GM23338 (cell line): ENCODE measurements around the gene PTPRJ. TPM values are rescaled to one million over a fixed set of nuclear protein-coding genes. Genes with fewer than 3 reads are reported as not detected.
"Not testable (repeated sequence)": the region's sequence is repeated elsewhere in the genome, so short reads cannot be mapped to it uniquely, and the experiment has no call there.

Source experiments
- ATAC-seq: fragments of 200-7000 bp; cut with Tn5 transposase; 3 replicates; pipeline ENCODE4 v1.9.1; 2020
- DNase-seq: peaks from one replicate; pipeline ENCODE4 v3.0.0-alpha.2; 2015; ENCODE audit warnings: low spot score
- H2AFZ ChIP-seq: fragments of 200-600 bp; sonication (generic); 2 replicates; pipeline ENCODE4 v1.8.0; 2016; ENCODE audit warnings: antibody characterized with exemption, mild to moderate bottlenecking, moderate library complexity
- H3F3A ChIP-seq: fragments of 200-600 bp; sonication (generic); replicated peaks from 2 replicates; pipeline ENCODE4 v1.8.0; 2017; ENCODE audit warnings: antibody characterized with exemption, mixed run types, low read depth
- H3K27ac ChIP-seq: fragments of 200-600 bp; sonication (generic); 2 replicates; pipeline ENCODE4 v1.6.1; 2016; ENCODE audit warnings: low read depth
- H3K27me3 ChIP-seq: fragments of 200-600 bp; sonication (generic); 2 replicates; pipeline ENCODE4 v1.8.0; 2016; ENCODE audit warnings: mild to moderate bottlenecking, mixed run types, moderate library complexity; ENCODE audit not compliant: insufficient read depth
- H3K36me3 ChIP-seq: fragments of 200-600 bp; sonication (generic); 2 replicates; pipeline ENCODE4 v1.8.0; 2016; ENCODE audit warnings: mild to moderate bottlenecking; ENCODE audit not compliant: insufficient read depth
- H3K4me1 ChIP-seq: fragments of 200-600 bp; sonication (generic); 2 replicates; pipeline ENCODE4 v1.8.0; 2016; ENCODE audit warnings: mild to moderate bottlenecking, moderate library complexity; ENCODE audit not compliant: insufficient read depth
- H3K4me2 ChIP-seq: fragments of 200-600 bp; sonication (generic); 2 replicates; pipeline ENCODE4 v1.7.1; 2017; ENCODE audit warnings: mixed run types
- H3K4me3 ChIP-seq: fragments of 200-600 bp; sonication (generic); 2 replicates; pipeline ENCODE4 v1.6.1; 2016; ENCODE audit warnings: mixed run types
- H3K79me2 ChIP-seq: fragments of 200-600 bp; sonication (generic); replicated peaks from 2 replicates; pipeline ENCODE4 v1.8.0; 2017; ENCODE audit warnings: mild to moderate bottlenecking; ENCODE audit not compliant: insufficient read depth
- H3K9me2 ChIP-seq: fragments of 200-600 bp; sonication (generic); 2 replicates; pipeline ENCODE4 v1.8.0; 2017; ENCODE audit not compliant: insufficient read depth
- H4K20me1 ChIP-seq: fragments of 200-600 bp; sonication (generic); replicated peaks from 2 replicates; pipeline ENCODE4 v1.8.0; 2017; ENCODE audit warnings: mild to moderate bottlenecking; ENCODE audit not compliant: insufficient read depth
- H3K27ac Mint-ChIP-seq: 2 replicates; pipeline ENCODE4 v1.8.0; 2020; ENCODE audit warnings: inconsistent platforms, mild to moderate bottlenecking, moderate library complexity, mixed read lengths
- H3K27me3 Mint-ChIP-seq: 3 replicates; pipeline ENCODE4 v1.8.0; 2022; ENCODE audit warnings: low read depth, mild to moderate bottlenecking, moderate library complexity, mixed read lengths, inconsistent platforms; ENCODE audit not compliant: insufficient read depth, poor library complexity
- H3K36me3 Mint-ChIP-seq: 3 replicates; pipeline ENCODE4 v1.8.0; 2021; ENCODE audit warnings: low read depth, mild to moderate bottlenecking, inconsistent platforms, moderate library complexity, mixed read lengths
- H3K4me1 Mint-ChIP-seq: 3 replicates; pipeline ENCODE4 v1.8.0; 2020; ENCODE audit warnings: mild to moderate bottlenecking, inconsistent platforms, mixed read lengths
- H3K4me3 Mint-ChIP-seq: 3 replicates; pipeline ENCODE4 v1.8.0; 2021; ENCODE audit warnings: moderate library complexity, mild to moderate bottlenecking, inconsistent platforms, mixed read lengths
- H3K9me3 Mint-ChIP-seq: 3 replicates; pipeline ENCODE4 v1.8.0; 2020; ENCODE audit warnings: moderate library complexity, mild to moderate bottlenecking, inconsistent platforms, mixed read lengths
- CREB1 ChIP-seq: fragments of 250-450 bp; sonication (Bioruptor Pico); IDR thresholded peaks from 2 replicates; pipeline ENCODE4 v1.5.0; 2020; ENCODE audit warnings: low read depth, mild to moderate bottlenecking, moderate library complexity
- EZH2 ChIP-seq: fragments of 200-600 bp; sonication (generic); IDR thresholded peaks from one replicate; pipeline ENCODE4 v1.8.0; 2017; ENCODE audit warnings: antibody characterized with exemption, mild to moderate bottlenecking, low read depth; ENCODE audit not compliant: unreplicated experiment
- JUNB ChIP-seq: IDR thresholded peaks from one replicate; pipeline ENCODE4 v1.6.1; 2016; ENCODE audit warnings: antibody characterized with exemption; ENCODE audit not compliant: unreplicated experiment
- NANOG ChIP-seq: IDR thresholded peaks from 2 replicates; pipeline ENCODE4 v1.6.1; 2016; ENCODE audit warnings: antibody characterized with exemption, borderline replicate concordance
- STAT1 ChIP-seq: IDR thresholded peaks from one replicate; pipeline ENCODE4 v1.6.1; 2016; ENCODE audit warnings: antibody characterized with exemption; ENCODE audit not compliant: unreplicated experiment
- ZNF114 ChIP-seq: fragments of 250-450 bp; sonication (Bioruptor Pico); IDR thresholded peaks from 2 replicates; pipeline ENCODE4 v1.5.0; 2020; ENCODE audit warnings: mild to moderate bottlenecking, moderate library complexity
- ZNF331 ChIP-seq: fragments of 250-450 bp; sonication (Bioruptor Pico); IDR thresholded peaks from 2 replicates; pipeline ENCODE4 v1.5.0; 2020; ENCODE audit warnings: low read depth, mild to moderate bottlenecking, moderate library complexity
- ZNF462 ChIP-seq: fragments of 250-450 bp; sonication (Bioruptor Pico); IDR thresholded peaks from 2 replicates; pipeline ENCODE4 v1.5.0; 2020; ENCODE audit warnings: mild to moderate bottlenecking, moderate library complexity
- polyA plus RNA-seq: library from polyadenylated mRNA; unstranded; fragments of >200 nt; fragmentation: Nextera tagmentation; extraction: Ambion mirVana; gene quantifications from 2 replicates; pipeline ENCODE4 v1.2.1, GENCODE V29; 2016
- total RNA-seq: library from RNA; depleted of rRNA; stranded (reverse); fragments of >200 nt; shearing (Covaris generic); gene quantifications from 2 replicates; pipeline ENCODE4 v1.2.3, GENCODE V29; 2014
- TF ChIP-seq, protein P1 (sequence below): IDR thresholded peaks from one replicate; pipeline ENCODE4 v1.6.1; 2018; ENCODE audit warnings: antibody characterized with exemption; ENCODE audit not compliant: unreplicated experiment
- TF ChIP-seq, protein P2 (sequence below): IDR thresholded peaks from 2 replicates; pipeline ENCODE4 v1.6.1; 2016; ENCODE audit warnings: antibody characterized with exemption

Gene PTPRJ
- total and polyA plus RNA-seq, 2 experiments from 2014 or later: 4.2 to 16.0 TPM

- H3K27ac Mint-ChIP-seq, H3K27me3 Mint-ChIP-seq, H3K27ac ChIP-seq, H3K36me3 ChIP-seq, H3K4me1 Mint-ChIP-seq, H4K20me1 ChIP-seq, H3F3A ChIP-seq, H3K4me3 Mint-ChIP-seq, H3K4me2 ChIP-seq, H2AFZ ChIP-seq, DNase-seq, H3K4me1 ChIP-seq, H3K9me2 ChIP-seq, H3K4me3 ChIP-seq, H3K79me2 ChIP-seq, H3K27me3 ChIP-seq, ATAC-seq: not testable (repeated sequence)
- Mint-ChIP-seq H3K36me3 (peaks cover 17% of the 10 kb centered on the region), H3K9me3 (peaks cover 82% of the 10 kb centered on the region)
Observed at GRCh38 chr11:48190906-48191654, 210.7 kb downstream of the PTPRJ start.

DNA sequence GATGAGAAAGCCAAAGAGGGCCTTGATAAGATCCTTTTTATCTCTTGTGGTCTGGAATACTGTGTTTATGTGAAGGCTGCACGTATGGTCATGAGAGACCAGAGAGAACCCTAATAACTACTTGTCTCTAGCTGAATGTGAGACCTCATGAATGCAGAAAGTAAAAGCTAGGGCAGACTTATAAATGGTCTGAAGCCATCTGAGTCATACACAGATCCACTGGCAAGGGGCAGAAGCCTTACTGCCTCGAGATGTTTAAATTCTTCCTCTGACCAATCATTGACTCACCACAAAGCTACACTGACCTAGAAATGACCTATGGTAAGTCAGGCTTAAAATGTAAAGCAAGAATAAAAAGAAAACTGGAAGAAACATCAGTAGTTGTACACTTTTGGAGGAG, 213.5 kb downstream of the PTPRJ start:
- no peak overlapping the region for H2AFZ ChIP-seq
- no peaks in the 10 kb centered on the region for H3K9me2 ChIP-seq
- Mint-ChIP-seq H3K27ac (no peak overlapping the region), H3K36me3 (peaks cover 17% of the 10 kb centered on the region), H3K4me1 (no peaks in the 10 kb centered on the region), H3K4me3 (no peak overlapping the region), H3K9me3 (peaks cover 92% of the 10 kb centered on the region), H3K27me3 (peaks cover 3% of the 10 kb centered on the region)
- H3K36me3 ChIP-seq: no peaks in the 10 kb centered on the region
- H3K4me1 ChIP-seq: no peaks in the 10 kb centered on the region
- DNase-seq (no peak), ATAC-seq (no peak)
- H3K4me3 ChIP-seq: no peak overlapping the region
- H3K4me2 ChIP-seq: no peak overlapping the region
- H3K79me2 ChIP-seq: no peaks in the 10 kb centered on the region
- no peaks in the 10 kb centered on the region for H3K27me3 ChIP-seq
- no peaks in the 10 kb centered on the region for H3F3A ChIP-seq
- H4K20me1 ChIP-seq: no peaks in the 10 kb centered on the region
- no peak overlapping the region for H3K27ac ChIP-seq
- TF ChIP-seq, protein P1, sequence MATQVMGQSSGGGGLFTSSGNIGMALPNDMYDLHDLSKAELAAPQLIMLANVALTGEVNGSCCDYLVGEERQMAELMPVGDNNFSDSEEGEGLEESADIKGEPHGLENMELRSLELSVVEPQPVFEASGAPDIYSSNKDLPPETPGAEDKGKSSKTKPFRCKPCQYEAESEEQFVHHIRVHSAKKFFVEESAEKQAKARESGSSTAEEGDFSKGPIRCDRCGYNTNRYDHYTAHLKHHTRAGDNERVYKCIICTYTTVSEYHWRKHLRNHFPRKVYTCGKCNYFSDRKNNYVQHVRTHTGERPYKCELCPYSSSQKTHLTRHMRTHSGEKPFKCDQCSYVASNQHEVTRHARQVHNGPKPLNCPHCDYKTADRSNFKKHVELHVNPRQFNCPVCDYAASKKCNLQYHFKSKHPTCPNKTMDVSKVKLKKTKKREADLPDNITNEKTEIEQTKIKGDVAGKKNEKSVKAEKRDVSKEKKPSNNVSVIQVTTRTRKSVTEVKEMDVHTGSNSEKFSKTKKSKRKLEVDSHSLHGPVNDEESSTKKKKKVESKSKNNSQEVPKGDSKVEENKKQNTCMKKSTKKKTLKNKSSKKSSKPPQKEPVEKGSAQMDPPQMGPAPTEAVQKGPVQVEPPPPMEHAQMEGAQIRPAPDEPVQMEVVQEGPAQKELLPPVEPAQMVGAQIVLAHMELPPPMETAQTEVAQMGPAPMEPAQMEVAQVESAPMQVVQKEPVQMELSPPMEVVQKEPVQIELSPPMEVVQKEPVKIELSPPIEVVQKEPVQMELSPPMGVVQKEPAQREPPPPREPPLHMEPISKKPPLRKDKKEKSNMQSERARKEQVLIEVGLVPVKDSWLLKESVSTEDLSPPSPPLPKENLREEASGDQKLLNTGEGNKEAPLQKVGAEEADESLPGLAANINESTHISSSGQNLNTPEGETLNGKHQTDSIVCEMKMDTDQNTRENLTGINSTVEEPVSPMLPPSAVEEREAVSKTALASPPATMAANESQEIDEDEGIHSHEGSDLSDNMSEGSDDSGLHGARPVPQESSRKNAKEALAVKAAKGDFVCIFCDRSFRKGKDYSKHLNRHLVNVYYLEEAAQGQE: no peak
- TF ChIP-seq CREB1 (CRISPR knock-in tag) (no peak), ZNF462 (CRISPR knock-in tag) (no peak), EZH2 (no peak), STAT1 (no peak), JUNB (no peak), NANOG (no peak), ZNF114 (CRISPR knock-in tag) (no peak), ZNF331 (no peak)
- TF ChIP-seq, protein P2, sequence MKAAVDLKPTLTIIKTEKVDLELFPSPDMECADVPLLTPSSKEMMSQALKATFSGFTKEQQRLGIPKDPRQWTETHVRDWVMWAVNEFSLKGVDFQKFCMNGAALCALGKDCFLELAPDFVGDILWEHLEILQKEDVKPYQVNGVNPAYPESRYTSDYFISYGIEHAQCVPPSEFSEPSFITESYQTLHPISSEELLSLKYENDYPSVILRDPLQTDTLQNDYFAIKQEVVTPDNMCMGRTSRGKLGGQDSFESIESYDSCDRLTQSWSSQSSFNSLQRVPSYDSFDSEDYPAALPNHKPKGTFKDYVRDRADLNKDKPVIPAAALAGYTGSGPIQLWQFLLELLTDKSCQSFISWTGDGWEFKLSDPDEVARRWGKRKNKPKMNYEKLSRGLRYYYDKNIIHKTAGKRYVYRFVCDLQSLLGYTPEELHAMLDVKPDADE: no peak
